Pancreas (tissue), 10 donors: ENCODE results near the gene ATP1A2. TPM values are rescaled to one million over a fixed set of nuclear protein-coding genes. Genes with fewer than 3 reads are reported as not detected.

Experiments
- ATAC-seq, 4 donors: fragments of 200-7000 bp; cut with Tn5 transposase; one replicate each; pipeline versions ENCODE4 v1.8.0 to v1.9.1; 2020; ENCODE audit warnings: mild to moderate bottlenecking in 4 of 4, moderate library complexity in 4 of 4
- DNase-seq, 6 donors: peaks; one replicate each; pipeline ENCODE4 v3.0.0-alpha.2; 2020
- FAIRE-seq: peaks from 2 replicates; lab custom pipeline; 2012; peaks lifted over from hg19 to GRCh38; lab: Jason Lieb, UNC
- H3K27ac ChIP-seq, 4 donors: fragments of 200-600 bp; sonication (generic); 1 replicate in 3 of 4; 2 replicates in 1 of 4; pipeline versions ENCODE4 v1.5.0 to v1.8.0; 2020
- H3K27me3 ChIP-seq, 4 donors: fragments of 200-600 bp; one replicate each; pipeline ENCODE4 v1.8.0; 2021
- H3K36me3 ChIP-seq, 3 donors: fragments of 200-600 bp; sonication (generic) in 1 of 3; one replicate each; pipeline versions ENCODE4 v1.5.0 to v1.8.0; 2020 to 2021
- H3K4me1 ChIP-seq, 3 donors: fragments of 200-600 bp; one replicate each; pipeline ENCODE4 v1.8.0; 2021
- H3K4me3 ChIP-seq, 4 donors: fragments of 200-600 bp; sonication (generic) in 2 of 4; one replicate each; pipeline versions ENCODE4 v1.5.0 to v1.8.0; 2020 to 2021
- H3K9me3 ChIP-seq, 4 donors: fragments of 200-600 bp; one replicate each; pipeline ENCODE4 v1.8.0; 2021
- CTCF ChIP-seq, 4 donors: fragments of 200-600 bp; sonication (generic) in 3 of 4; IDR thresholded peaks; one replicate each; pipeline versions ENCODE4 v1.5.0 to v1.8.0; 2021; ENCODE audit warnings: antibody characterized with exemption in 4 of 4
- WGBS, 2 donors: extraction: QIAGEN DNeasy Blood & Tissue Kit; methylation state at CpG; one replicate each; pipeline ENCODE4 v1.1.7; 2013; 5-methylcytosine and 5-hydroxymethylcytosine counted together
- intact Hi-C, 3 donors: fragments of 100-400 bp; cut with DNase I; formaldehyde crosslinking; loops; one replicate each; pipeline versions ENCODE4 v1.11.1 to v1.14.2; 2022
- polyA plus RNA-seq, 2 donors: library from polyadenylated mRNA; stranded (reverse); fragments of 200-250 nt; gene quantifications; one replicate each; pipeline ENCODE4 v1.2.3, GENCODE V29; 2013
- total RNA-seq, 6 donors: library from RNA; stranded (reverse); fragmentation: NEBNext Ultra II Directional in 4 of 6; extraction: Animal tissue kit (Norgen Biotek cat#: 25700) in 4 of 6; gene quantifications; one replicate each; pipeline versions ENCODE4 v1.2.1 to v1.2.4, GENCODE V29; 2021 to 2023
- donor health status: healthy with polysubstance abuse.
- donor health status: DM: no; HTN: no; CAD: no; lungs with moderate emphysema.
- donor health status: DM: no; HTN: no; CAD: no.
- donor health status: control.
- donor health status: control.
- donor health status: Bipolar disorder and iron deficiency.
- donor health status: DM: yes; HTN: yes; CAD: no.
- donor health status: DM: no; HTN: no; CAD: no.
- donor health status: DM: no; HTN: no; CAD: no.
- donor health status: DM: yes; HTN: yes; CAD: no.

Gene ATP1A2
- total and polyA plus RNA-seq, 8 donors = 0.34 to 2.7 (median 0.53) TPM

GRCh38 chr1:160169553-160170399 lies 54.2 kb downstream of the ATP1A2 start:
- H3K27ac ChIP-seq = no peak overlapping the region
- no peaks in the 10 kb centered on the region for H3K27me3 ChIP-seq
- H3K36me3 ChIP-seq = no peaks in the 10 kb centered on the region
- intact Hi-C loops = no loop called here
- H3K4me3 ChIP-seq = no peak overlapping the region
- DNase-seq (no peak), FAIRE-seq (no peak), ATAC-seq (no peak)
- no peak for TF ChIP-seq CTCF (IDR thresholded peaks at IDR 0.05)
- 62 to 67% methylated on average over 15 of the region's 15 CpGs for WGBS, 2 donors
- no peaks in the 10 kb centered on the region for H3K9me3 ChIP-seq
- no peaks in the 10 kb centered on the region for H3K4me1 ChIP-seq

GRCh38 chr1:160171354-160171753 lies 55.8 kb downstream of the ATP1A2 start:
- H3K9me3 ChIP-seq = no peaks in the 10 kb centered on the region
- FAIRE-seq = no peak
- H3K36me3 ChIP-seq = no peaks in the 10 kb centered on the region
- no peaks in the 10 kb centered on the region for H3K4me1 ChIP-seq
- DNase-seq = no peak
- ATAC-seq = no peak
- TF ChIP-seq CTCF (IDR thresholded peaks at IDR 0.05) = no peak
- H3K27me3 ChIP-seq = no peaks in the 10 kb centered on the region
- WGBS, 2 donors = 76 to 86% methylated on average over 4 of the region's 4 CpGs
- no peak overlapping the region for H3K4me3 ChIP-seq
- no peak overlapping the region for H3K27ac ChIP-seq
- intact Hi-C loops = no loop called here

GRCh38 chr1:160171980-160172379 lies 56.4 kb downstream of the ATP1A2 start:
- ATAC-seq = no peak

GRCh38 chr1:160177231-160177630 lies 61.7 kb downstream of the ATP1A2 start:
- no peak overlapping the region for H3K27ac ChIP-seq
- no peak for TF ChIP-seq CTCF (IDR thresholded peaks at IDR 0.05)
- 90 to 95% methylated on average over 2 of the region's 2 CpGs for WGBS, 2 donors
- ATAC-seq (no peak), DNase-seq (no peak), FAIRE-seq (no peak)
- no peaks in the 10 kb centered on the region for H3K36me3 ChIP-seq
- intact Hi-C loops = no loop called here
- no peak overlapping the region for H3K4me3 ChIP-seq
- no peaks in the 10 kb centered on the region for H3K27me3 ChIP-seq
- H3K9me3 ChIP-seq = no peaks in the 10 kb centered on the region
- no peaks in the 10 kb centered on the region for H3K4me1 ChIP-seq

More at GRCh38 chr1:160171980-160172379, 56.4 kb downstream of the ATP1A2 start:
- Histone ChIP-seq H3K27ac (no peak overlapping the region), H3K4me3 (no peak overlapping the region), H3K9me3 (no peaks in the 10 kb centered on the region), H3K27me3 (no peaks in the 10 kb centered on the region), H3K36me3 (no peaks in the 10 kb centered on the region), H3K4me1 (no peaks in the 10 kb centered on the region)
- FAIRE-seq = no peak
- intact Hi-C loops = no loop called here
- no peak for TF ChIP-seq CTCF (IDR thresholded peaks at IDR 0.05)
- WGBS, 2 donors = 57 to 59% methylated on average over 9 of the region's 9 CpGs
- no peak for DNase-seq

GRCh38 chr1:160177667-160178066 lies 62.1 kb downstream of the ATP1A2 start:
- intact Hi-C loops = no loop called here
- DNase-seq (no peak), ATAC-seq (no peak), FAIRE-seq (no peak)
- TF ChIP-seq CTCF (IDR thresholded peaks at IDR 0.05) = no peak
- 75 to 90% methylated on average over 1 of the region's 1 CpG for WGBS, 2 donors
- no peak overlapping the region for H3K4me3 ChIP-seq
- no peaks in the 10 kb centered on the region for H3K4me1 ChIP-seq
- H3K27ac ChIP-seq = no peak overlapping the region
- no peaks in the 10 kb centered on the region for H3K27me3 ChIP-seq
- no peaks in the 10 kb centered on the region for H3K9me3 ChIP-seq
- no peaks in the 10 kb centered on the region for H3K36me3 ChIP-seq
